Measurements from ENCODE around the gene ZNF831.

- TF ChIP-seq, protein P1, sequence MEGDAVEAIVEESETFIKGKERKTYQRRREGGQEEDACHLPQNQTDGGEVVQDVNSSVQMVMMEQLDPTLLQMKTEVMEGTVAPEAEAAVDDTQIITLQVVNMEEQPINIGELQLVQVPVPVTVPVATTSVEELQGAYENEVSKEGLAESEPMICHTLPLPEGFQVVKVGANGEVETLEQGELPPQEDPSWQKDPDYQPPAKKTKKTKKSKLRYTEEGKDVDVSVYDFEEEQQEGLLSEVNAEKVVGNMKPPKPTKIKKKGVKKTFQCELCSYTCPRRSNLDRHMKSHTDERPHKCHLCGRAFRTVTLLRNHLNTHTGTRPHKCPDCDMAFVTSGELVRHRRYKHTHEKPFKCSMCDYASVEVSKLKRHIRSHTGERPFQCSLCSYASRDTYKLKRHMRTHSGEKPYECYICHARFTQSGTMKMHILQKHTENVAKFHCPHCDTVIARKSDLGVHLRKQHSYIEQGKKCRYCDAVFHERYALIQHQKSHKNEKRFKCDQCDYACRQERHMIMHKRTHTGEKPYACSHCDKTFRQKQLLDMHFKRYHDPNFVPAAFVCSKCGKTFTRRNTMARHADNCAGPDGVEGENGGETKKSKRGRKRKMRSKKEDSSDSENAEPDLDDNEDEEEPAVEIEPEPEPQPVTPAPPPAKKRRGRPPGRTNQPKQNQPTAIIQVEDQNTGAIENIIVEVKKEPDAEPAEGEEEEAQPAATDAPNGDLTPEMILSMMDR (conservative IDR thresholded peaks at IDR 0.05): no peak
- no peak for TF ChIP-seq ZFX (IDR thresholded peaks at IDR 0.05)
Measured at GRCh38 chr20:59123678-59124255, 39.9 kb upstream of the ZNF831 start.
